ENCODE results near the gene TIA1.

DNA sequence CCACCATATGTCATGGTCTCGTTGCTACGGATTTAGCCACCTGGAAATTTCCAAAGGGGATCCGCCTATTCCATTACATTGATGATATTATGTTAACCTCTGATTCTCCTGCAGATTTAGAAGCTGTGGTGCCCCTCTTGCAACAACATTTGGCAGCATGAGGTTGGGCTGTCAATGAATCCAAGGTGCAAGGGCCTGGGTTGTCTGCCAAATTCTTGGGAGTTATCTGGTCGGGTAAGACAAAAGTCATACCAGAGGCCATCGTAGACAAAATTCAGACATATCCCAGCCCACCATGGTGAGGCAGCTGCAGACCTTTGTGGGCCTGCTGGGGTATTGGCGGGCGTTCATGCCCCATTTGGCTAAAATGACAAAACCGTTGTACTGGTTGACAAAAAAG, 44.0 kb downstream of the TIA1 start:
- no peak for TF ChIP-seq EZH2phosphoT487 (conservative IDR thresholded peaks at IDR 0.05; ENCODE audit: low read length)
- TF ChIP-seq, protein P1, sequence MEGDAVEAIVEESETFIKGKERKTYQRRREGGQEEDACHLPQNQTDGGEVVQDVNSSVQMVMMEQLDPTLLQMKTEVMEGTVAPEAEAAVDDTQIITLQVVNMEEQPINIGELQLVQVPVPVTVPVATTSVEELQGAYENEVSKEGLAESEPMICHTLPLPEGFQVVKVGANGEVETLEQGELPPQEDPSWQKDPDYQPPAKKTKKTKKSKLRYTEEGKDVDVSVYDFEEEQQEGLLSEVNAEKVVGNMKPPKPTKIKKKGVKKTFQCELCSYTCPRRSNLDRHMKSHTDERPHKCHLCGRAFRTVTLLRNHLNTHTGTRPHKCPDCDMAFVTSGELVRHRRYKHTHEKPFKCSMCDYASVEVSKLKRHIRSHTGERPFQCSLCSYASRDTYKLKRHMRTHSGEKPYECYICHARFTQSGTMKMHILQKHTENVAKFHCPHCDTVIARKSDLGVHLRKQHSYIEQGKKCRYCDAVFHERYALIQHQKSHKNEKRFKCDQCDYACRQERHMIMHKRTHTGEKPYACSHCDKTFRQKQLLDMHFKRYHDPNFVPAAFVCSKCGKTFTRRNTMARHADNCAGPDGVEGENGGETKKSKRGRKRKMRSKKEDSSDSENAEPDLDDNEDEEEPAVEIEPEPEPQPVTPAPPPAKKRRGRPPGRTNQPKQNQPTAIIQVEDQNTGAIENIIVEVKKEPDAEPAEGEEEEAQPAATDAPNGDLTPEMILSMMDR (IDR thresholded peaks at IDR 0.05; ENCODE audit: insufficient read depth, low read length, poor library complexity, severe bottlenecking): no peak
